HG02840 (cell line): Measurements from ENCODE around the gene TMEM161A.
"Not testable (repeated sequence)": the region's sequence is repeated elsewhere in the genome, so short reads cannot be mapped to it uniquely, and the experiment has no call there.

Experiments
- ATAC-seq: cut with Tn5 transposase; IDR thresholded peaks from one replicate; pipeline ENCODE4 v1.9.1; 2021; ENCODE audit warnings: mild to moderate bottlenecking, moderate library complexity, moderate number of reproducible peaks; ENCODE audit not compliant: unreplicated experiment, low FRiP score

Gene TMEM161A

DNA sequence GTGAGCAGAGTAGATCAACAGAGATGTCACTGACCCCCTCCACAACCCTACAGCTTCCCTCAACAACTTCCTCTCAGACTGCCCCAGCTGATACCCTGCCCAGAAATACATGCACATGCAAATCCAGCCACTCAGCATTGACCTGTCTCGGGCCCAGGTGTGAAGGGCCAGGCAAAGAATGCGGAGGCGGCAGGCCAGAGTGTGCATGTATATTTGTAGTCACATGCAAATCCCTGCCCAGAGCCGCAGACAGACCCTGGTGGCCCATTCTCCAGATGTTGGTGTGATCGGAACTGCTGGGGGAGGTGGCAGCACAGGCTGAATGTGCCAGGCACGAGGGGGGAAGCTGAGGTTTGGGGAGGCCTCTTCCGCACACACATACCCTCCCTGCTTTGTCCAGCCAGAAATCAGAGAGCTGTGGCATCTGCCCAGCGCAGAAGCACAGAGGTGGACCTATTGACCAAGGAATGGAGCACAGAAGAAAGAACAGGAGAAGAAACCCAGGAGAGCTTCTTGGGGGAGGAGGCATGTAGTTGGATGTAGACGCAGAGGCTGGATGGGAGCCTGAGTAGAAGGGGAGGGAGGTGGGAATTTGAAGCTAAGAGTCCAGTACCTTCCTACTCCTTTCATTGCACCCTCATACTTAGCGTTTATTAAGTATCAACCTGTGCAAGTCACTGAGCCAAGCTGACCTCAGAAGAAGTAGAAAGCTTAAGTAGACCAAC, 17.4 kb upstream of the TMEM161A start:
- peak; percentile 60 for ATAC-seq

GRCh38 chr19:19154768-19155494, 16.7 kb upstream of the TMEM161A start:
- ATAC-seq, result no peak

DNA sequence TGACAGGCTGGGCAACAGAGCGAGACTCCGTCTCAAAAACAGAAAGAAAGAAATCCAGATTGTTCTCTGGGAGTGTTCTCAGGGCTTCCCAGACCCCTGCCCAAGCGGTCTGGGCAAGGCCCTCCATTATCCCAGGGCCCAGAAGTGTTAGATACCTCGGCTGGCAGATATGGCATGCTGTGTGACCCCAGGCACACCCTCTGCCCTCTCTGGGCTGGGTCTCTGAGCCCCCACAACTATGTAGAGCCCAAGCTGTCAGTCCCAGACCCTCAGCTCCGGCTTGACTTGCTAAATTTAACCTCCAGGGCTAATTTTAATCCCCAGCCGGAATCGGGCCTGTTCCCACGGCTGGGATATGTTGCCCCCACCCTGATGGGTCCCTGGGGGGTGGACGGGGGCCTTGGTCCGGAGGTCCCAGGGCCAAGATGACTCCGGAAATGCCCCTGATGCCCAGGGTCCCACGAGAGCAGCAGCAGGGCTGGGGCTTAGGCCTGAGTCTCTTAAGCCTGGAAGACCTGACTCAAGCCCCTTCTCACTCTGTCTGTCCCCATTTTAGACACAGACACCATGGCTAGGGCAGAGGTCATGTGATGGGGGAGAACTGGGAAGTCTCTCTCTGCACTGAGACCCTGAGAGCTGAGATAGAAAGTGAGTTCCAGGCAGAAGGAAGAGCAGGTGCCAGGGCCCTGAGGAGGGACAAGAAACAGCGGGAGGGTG, 14.5 kb upstream of the TMEM161A start:
- no peak for ATAC-seq

DNA sequence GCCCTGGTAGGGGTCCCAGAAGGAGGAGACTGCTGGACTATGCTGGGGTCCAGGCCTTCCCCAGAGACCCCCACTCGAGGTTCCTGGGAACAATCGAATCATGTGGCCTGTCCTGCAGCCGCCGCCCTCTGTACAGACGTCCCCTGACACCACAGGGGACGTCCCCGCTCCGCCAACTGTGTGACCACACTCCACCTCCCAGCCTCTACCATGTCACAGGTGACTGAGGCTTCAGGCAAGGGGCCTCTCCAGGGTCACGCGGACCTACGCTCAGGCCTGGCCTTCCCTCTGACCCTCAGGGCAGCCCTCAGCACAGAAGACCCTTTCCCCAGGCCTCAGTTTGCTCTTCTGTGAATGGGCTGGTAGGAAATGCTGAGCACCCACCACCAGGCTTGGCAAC, 13.1 kb upstream of the TMEM161A start:
- ATAC-seq, result no peak

DNA sequence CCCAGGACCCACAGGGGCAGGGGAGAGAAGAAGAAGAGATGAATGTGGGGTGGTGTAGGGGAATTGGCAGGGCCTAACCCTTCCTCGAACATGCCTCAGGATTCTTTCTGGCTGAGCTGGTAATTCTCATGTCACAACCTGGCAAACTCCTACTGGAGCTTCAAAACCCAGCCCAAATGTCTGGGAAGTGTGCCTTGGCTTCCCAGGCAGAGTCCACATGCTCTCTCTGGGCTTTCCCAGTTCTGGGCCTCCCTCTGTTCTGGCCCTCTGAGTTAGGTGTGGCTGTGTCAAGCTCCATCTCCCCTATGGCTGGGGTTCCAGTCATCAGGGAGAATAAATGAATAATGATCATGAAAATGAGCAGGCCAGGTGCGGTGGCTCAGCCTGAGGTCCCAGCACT, 11.2 kb upstream of the TMEM161A start:
- no peak for ATAC-seq

- not testable (repeated sequence) for ATAC-seq
Observed at GRCh38 chr19:19148504-19148903, 10.2 kb upstream of the TMEM161A start.

- no peak for ATAC-seq
Observed at GRCh38 chr19:19147344-19147743, 9.1 kb upstream of the TMEM161A start.

DNA sequence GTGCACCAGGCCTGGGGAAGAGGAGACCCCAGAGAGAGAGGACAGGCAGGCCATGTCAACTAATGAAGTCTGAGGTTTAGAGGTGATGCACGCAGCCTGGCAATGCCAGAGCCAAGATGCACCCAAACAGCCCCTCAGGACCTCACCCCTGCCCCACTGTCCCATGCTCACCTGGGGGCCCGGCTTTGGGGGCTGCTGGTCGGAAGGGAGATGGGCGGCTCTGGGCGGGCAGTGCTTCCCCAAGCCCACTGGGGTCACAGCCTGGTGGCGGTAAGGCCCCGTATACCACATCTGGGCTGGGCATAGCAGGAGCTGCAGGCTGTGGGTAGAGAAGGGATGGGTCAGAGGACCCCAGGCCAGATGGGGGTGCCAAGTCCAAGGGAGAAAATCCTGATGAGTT, 8.6 kb upstream of the TMEM161A start:
- ATAC-seq, result no peak

GRCh38 chr19:19145684-19146608, 7.7 kb upstream of the TMEM161A start:
- ATAC-seq, result no peak

DNA sequence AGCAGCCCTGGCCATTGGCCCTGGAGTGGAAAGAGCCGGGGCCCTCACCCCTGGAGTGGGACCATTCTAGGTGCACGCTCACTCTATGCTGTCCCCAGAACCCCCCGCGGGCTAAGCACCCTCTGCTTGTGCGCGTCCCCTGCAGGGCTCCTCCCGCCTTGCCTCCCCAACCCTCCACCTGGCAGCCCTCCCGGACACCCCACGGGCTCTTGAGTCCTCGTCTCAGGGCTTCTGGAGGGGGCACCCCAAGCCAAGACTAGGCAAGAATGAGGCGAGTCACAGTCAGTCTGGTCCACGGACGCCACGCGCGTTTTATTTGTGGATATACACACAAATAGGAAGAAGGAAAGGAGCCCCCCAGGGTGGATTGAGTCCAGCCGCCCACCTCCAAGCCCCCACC, 7.0 kb upstream of the TMEM161A start:
- no peak for ATAC-seq

DNA sequence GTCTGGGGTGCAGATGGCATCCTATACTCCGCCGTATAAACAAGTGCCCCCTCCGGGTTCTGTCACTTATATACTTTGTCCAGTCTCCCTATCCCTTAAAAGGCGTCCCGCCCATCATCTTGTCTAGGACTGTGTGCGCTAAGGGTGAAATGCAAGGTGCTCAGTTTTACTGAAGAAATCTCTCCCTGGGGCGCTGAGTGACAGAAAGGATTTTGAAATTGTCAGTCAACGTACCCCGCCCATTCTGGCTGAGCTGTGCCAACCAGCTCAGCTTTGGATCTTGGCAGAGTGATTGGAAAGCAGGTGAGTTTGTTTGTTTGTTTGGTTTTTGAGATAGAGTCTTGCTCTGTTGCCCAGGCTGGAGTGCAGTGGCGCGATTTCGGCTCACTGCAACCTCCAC, 4.1 kb upstream of the TMEM161A start:
- ATAC-seq, result no peak

GRCh38 chr19:19140476-19140875, 2.2 kb upstream of the TMEM161A start:
- ATAC-seq, result no peak

DNA sequence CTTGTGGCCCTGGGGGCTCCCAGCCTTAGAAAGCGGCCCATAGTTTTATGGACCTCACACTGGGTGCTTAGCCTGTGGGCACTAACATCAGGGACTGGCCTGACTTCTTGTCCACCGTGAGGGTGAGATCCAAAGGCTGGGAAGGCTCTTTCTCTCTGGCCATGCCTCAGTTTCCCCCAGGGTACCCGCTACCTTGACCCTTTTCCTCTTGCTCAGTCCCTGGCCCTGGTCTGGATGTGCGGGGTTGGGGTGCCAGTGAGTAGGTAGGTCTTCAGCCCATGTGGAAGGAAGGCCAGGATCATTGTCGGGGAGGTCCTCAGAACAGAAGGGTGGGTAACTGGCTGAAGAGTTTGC, 1.6 kb upstream of the TMEM161A start:
- no peak for ATAC-seq

GRCh38 chr19:19137556-19138108, 646 bp downstream of the TMEM161A start:
- no peak for ATAC-seq

DNA sequence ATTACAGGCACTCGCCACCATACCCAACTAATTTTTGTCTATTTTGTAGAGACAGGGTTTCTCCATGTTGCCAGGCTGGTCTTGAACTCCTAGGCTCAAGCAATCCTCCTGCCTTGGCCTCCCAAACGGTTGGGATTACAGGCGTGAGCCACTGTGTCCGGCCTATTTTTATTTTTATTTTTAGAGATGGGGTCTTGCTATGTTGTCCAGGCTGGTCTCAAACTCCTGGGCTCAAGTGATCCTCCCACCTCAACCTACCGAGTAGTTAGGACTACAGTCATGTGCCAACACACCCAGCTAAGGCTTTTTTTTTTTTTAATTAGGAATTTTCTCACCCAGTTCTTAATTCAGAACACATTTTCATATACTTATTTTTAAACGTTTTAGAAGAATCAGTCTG, 2.6 kb downstream of the TMEM161A start:
- ATAC-seq, result not testable (repeated sequence)

DNA sequence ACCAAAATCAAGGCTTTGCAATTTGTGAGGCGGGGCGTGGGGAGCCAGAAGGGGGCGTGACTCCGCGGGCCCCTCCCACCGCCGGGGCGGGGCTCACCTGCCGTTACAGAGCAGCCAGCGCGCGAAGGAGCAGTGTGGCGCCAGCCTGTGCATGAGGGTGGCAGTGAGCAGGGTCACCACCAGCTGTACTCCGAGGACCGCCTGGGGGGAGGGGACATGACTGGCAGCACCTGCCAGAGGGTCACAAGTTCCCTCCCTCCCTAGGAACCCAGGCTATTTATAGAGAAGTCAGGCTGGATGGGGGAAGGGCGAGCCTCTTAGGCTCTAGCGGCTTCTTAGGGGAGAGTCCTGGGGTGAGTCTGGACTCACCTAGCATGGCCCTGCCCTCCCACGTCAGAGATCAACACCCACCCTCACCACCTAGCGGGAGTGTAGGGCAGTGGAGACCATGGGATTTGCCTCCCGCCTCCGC, 3.6 kb downstream of the TMEM161A start:
- no peak for ATAC-seq

GRCh38 chr19:19133985-19134384, 4.3 kb downstream of the TMEM161A start:
- no peak for ATAC-seq

DNA sequence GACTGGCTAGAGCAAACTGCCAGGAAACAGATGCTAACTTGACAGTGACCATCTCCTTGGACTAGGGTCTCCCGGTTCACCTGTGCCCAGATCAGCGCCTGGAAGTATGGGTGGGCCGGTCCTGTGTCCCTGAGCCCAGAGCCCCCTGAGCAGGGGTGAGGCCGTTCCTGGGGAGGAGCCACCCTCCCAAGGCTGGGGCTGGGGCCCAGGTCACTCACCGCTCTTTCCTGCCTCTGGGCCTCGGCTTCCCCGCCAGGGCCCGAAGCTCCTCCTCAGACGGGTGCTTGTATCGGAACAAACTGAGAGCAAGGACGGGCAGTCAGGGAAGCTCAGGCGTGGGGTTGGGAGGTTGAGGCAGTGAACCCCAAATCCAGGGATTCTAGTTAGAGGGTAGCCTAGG, 5.4 kb downstream of the TMEM161A start:
- ATAC-seq, result no peak

DNA sequence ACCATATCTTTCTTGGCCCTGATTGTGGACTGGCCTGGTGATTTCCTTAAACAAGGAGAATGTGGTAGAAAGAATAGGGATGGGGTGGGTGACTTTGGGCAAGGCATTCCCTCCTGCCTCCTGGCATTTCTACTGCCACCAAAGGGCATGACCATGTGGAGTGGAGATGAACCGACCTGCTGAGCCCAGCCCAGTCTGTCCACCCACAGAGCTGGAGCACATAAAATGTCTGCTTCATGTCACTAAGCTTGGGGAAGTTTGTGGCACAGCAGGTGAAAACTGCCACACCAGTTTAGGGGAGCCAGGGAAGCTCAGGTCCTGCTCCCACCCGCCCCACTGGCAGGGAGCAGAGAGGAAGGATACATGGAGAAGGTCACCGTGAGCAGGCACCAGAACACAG, 6.3 kb downstream of the TMEM161A start:
- ATAC-seq, result no peak

DNA sequence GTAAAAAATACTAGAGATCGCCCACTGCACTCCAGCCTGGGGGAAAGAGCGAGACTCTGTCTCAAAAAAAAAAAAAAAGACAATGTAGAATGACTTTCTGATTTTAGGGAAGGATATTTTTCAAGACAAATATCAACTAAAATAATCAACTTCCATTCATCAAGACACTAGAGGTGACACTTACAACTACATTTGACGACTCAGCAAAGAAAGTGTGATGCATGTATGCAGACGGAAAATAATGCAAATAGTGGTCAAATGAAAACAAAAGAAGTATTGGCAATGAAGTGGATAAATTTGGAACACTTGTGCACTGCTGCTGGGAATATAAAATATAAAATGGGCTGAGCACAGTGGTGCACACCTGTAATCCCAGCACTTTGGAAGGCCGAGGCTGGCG, 12.2 kb downstream of the TMEM161A start:
- ATAC-seq, result no peak
